NCI-H748 (cell line): ENCODE results near the gene ERC2.
"Not testable (repeated sequence)": the region's sequence is repeated elsewhere in the genome, so short reads cannot be mapped to it uniquely, and the experiment has no call there.

Source experiments
- DNase-seq: peaks from one replicate; lab custom pipeline; 2025; ENCODE audit not compliant: unreplicated experiment; lab: John Stamatoyannopoulos, UW

ERC2 gene

DNA sequence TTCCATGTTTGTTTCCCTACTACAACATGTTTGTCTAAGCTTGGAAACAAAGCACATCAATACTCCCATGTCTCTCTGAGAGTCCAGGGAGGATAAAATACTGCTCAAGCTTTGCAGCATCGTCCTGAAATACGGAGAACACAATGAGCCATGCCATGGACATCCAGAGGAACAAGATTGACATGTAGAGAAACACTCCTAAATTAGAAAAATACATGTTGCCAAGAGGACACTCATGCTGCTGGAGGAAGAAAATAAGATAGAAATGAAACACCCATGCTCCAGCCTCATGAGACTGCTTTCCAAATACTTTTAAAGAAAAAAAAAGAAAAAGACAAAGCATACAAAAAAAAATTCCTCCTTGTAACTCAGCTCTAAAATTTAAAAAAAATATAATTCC is 387.0 kb downstream of the ERC2 start:
- no peak for DNase-seq

DNA sequence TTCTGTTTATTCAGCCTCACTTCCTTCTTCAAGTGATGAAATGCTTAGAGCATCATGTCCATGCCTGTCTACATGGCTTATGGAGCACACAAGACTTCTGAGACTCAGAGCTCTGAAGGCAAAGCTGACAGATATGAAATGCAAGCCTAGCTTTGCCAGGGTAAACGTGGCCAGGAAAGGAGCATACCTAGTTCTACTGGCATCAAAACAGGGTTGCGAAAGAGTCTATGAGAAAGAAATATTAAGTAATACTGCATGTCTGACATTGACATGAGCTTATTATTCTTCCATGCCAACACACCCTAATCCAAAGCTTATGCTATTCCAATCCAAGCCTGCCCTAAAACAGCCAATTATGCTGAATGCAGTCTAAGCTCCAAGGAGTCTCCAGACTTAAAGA is 391.5 kb downstream of the ERC2 start:
- DNase-seq: no peak

DNA sequence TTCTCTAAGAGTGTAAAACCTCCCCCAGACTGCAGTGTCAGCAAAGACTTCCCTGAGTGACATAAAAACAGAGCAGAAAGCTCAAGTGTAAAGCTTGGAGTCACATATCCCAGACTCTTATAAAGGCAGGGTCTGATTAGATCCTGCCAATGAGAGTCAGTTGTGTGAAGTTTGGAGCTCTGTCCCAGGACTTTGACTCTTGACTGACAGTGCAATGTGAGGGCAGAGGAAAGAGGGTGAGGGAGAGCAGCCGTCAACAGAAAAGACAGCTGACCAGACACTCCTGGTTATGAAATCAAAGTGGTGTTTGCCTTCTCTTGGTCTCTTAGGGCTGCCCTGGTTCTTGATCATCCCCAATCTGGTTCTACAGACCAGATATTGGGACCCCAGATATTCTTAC is 393.2 kb downstream of the ERC2 start:
- DNase-seq: no peak

DNA sequence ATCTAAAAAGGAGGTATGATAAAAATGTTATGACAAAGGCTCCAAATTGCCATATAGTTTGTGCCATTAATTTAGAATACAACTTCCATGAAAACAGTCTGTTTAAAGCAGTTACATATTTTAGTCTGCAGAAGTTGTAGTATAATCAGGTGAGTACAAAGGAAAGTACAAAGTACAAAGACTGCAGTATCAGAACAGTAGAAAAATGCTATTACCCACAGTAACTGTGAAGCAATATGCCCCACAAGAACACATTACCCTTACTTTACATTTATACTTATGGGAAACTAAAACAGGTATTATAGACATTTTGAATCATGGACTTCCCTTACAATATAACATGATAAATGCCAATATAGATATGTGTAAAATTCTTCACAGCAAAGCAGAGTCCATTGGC is 398.5 kb downstream of the ERC2 start:
- no peak for DNase-seq

DNA sequence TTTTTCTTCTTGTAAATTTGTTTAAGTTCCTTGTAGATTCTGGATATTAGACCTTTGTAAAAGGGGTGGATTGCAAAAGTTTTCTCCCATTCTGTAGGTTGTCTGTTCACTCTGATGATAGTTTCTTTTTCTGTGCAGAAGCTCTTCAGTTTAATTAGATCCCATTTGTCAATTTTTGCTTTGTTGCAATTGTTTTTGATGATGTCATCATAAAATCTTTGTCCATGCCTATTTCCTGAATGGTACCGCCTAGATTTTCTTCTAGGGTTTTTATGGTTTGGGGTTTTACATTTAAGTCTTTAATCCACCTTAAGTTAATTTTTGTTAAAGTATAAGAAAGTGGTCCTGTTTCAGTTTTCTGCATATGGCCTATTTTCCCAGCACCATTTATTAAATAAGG is 401.9 kb downstream of the ERC2 start:
- DNase-seq: not testable (repeated sequence)

DNA sequence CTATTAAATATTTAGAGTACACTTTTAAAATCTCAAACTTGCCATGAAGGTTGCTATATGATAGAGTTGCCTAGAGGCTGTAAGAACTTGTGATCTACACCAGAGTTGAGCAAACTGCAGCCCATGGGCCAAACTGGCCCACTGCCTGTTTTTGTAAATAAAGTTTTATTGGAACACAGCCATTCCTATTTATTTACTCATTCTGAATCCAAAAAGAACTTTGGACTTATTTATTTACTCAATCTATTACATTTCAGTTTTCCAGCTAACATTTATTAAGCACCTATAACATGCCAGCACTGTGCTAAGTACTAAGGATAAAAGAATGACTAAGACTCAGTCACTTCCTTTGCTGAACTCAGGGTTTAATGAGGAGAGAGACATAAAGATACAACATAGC is 403.6 kb downstream of the ERC2 start:
- DNase-seq: no peak

DNA sequence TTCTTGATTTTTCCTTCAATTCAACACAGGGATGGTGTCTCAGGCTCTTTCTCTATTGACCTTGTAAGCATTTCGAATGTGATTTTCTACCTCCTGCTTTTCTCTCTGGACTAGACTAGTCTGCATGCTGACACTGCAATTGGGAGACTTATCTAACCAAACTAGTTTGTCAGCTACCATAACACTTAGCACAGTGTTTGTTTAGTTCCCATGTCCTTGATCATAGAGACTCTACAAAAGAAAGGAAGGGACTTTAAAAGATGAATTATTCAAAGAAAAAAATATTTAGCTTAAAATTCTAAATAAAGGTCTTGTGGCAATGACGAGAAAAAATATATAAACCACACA is 407.0 kb downstream of the ERC2 start:
- peak; percentile 12 for DNase-seq

DNA sequence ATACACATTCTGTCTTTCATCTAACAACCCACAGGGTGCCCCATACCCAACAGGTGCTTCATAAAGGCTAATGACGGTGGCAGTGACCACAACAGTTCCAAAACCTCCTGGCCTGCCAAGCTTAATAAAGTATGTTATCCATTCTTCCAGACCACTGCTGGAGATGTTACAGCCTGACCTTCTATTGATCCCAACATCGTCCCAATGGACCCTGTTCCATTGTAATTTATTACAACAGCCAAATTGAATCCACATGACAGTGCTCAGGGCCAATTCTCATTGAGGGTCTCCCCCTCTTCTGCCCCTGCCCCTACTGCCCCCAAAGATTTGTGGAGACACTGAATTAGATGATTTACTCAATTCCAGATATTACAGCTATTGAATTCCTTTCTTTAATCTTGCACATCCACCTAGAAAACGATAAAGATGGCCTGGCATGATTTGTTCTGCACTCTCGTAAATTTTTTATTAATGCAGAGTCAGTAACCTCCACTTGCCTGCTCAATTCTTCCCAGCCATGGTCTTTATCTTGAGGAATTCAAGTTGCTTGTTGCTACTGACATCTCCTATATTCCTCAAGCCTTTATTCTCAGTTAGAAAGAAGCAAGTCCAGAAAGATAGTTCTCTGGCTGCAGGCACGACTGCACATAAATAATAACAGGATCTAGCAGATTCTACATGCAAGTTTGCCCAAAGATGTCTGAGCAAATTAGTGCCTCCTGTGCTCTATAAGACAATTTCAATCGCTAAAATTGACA is 407.6 kb downstream of the ERC2 start:
- DNase-seq: no peak

DNA sequence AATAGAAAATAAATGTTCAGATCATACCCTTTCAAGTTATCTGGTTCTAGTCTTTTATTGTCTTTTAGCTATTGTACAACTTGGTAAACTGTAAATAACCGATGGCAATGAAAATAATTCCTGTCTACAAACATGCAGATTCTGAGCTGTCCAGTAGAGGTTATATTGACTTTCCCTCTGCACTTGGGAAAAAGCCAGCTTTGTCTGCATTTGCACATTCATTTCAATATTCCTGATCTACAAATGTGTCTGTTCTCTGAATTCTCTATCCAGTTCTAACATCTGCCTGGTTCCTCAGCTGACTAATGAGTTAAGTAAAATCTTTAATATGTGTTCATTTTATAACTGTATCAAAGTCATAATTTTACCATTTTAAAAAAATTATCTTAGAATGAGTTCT is 408.5 kb downstream of the ERC2 start:
- DNase-seq: peak; percentile 3

DNA sequence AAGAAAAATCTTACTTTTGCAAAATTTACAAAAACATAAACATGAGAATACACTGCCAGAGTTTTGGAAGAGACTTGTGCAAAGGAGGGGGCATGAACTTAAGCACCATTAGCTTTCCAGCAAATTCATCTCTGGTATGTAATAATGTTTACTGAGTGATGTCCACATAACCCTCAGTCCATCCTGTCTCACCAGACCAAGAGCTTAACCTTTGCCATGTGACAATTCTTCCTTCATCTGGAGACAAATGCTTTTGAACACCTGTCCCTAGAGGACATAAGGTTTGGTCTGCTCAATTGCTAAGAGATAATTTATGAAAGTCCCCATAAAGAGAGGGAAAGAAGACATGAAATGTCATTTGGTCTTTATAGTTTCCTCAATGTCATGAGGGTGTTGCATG is 412.3 kb downstream of the ERC2 start:
- no peak for DNase-seq

DNA sequence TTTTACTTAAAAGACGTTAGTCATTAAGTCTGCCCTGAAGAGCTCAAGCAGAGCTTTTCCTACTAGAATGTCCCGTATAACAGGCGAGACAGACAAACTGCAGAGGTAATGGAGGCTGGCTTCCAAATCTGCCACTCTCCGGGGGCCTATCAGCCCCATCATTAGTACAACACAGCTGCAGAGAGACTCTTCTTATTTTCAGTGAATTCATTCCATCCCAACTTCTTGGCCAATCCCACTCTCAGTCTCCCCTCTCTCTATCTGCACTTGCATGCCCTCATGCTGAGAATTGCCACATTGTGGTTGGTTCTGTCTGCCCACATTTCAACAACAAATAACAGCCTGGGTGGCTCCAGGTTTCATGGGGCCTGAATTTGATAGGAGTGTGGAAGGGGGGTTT is 412.7 kb downstream of the ERC2 start:
- DNase-seq: no peak

DNA sequence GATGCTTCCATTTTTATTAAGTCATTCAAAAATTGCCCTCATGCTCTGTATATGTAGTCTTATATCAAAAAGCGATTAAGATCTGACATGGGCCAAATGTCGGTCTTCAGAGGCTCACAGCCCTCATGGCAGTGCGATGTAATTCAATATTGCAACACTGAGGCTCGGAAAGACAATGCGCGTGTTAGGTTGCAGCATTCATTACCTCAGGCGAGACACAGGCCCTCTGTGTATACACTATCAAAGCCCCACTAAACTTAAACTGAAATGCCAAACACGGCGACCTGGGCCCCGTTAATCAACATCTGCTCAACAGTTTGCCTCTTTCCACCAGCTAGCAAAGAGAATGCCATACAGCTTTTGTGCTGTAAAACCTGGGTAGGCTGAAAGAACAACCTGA is 413.4 kb downstream of the ERC2 start:
- peak; percentile 39 for DNase-seq

DNA sequence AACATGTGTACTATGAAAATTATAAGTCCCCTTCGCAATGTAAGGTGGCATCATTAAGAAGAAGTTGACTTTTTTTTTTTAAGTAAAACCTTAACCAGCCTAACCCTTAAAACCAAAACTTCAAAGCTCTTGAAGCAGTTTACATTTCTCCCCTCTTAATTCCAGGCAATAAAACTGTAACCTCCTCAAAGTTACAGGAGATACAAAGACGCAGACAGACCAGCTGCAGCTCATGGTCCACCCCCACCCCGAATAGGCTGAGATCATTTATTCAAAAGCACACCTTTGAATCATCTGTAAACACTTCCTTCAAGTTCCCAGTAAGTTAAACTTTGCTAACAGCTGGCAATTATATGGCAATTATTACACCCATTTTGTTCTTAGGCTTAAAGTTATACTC is 414.5 kb downstream of the ERC2 start:
- DNase-seq: peak; percentile 38

DNA sequence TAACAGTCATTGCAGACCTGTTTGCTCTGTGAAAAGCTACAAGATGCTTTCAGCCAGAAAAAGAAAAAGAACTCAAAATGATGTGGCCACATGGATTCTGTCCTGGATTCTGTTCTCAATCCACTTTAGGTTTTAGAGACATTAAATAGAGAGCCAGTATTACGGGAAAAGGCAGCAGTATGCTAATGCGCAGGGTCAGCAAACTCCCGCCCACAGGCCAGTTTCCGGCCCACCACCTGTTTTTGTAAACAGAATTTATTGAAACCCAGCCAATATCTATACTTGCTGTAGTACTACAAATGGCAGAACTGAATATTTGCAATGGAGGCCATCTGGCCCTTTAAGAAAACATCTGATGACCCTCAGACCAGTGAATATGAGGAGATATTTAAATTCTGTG is 416.1 kb downstream of the ERC2 start:
- peak; percentile 79 for DNase-seq

DNA sequence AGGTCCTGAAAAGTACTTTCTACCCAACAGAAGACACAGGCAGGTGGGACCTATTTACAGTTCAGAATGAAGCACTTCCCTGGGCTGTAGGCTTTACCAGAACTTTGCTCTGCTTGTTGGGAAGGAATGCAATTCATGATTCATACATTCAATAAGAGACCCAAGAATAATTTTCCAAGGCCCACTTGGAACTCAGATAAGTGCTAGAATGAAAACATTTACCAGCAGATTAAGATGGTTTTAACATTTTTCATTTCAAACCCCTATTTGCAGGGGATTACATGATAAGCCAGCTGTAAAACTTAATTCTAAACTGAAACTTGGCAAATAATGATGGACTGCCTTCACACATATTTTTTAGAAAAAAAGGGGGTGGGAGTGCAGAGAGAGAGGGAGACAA is 417.2 kb downstream of the ERC2 start:
- DNase-seq: no peak

DNA sequence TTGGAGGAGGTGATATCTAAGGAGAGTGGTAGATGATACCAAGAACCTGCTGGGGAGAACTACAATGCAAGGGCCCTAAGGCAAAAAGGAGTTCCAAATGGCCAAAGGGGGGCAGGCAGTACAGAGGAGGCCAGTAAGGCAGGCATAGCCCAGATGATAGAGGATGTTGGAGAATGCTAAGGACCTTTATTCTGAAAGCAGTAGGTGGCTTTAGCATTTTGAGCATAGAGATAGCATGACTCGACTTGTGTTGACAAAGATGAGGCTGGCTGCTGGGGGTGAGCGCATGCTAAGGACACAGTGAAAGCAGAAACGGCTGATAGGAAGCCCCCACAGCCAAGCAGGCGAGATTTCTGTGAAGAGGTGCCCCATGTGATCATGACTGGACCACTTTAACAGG is 419.3 kb downstream of the ERC2 start:
- DNase-seq: no peak

DNA sequence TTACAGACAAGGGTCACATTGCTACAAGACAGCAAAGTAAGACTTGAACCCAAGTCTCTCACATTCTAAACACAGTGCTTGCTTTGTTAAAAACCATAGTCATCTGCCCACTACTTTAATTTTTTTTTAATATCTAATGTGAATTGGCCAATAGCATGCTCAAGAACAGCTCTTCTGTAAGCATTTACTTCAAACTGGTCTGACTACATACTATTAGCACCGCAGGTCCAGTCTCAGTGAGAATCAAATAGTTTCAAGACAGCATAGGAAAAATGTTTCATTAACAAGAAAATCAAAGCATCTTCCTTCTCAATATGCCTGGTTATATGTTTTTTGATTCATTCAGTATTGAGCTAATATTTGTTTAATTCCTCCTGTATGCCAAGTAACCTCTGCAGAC is 419.9 kb downstream of the ERC2 start:
- no peak for DNase-seq

DNA sequence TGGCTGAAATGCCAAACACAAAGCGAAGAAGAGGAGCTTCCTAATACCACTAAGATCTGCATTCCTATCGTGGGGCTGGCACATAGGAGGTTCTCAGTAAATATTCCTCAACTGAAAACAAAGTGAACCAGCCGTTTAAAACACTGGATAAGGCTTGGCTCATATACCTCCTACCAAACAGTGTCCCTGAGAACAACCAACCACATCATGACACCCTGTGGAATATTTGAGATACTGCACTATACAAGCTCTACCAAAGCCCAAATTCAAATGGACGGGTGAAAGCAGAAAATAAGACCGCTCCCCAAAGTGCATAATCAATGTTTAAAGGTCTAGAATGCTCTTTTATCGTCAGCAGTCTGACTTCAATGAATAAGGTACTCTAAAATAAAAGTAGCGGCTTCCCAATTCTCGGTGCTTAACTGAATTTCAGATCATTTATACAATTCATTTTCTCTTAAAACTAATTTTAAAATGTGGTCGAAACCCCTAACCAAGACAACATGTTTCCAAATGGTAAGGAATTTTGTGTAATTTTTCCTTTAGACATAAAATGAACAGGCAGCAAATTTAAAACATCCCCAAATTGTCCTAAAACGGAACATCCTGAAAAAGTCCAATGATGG is 425.8 kb downstream of the ERC2 start:
- DNase-seq: peak; percentile 61

DNA sequence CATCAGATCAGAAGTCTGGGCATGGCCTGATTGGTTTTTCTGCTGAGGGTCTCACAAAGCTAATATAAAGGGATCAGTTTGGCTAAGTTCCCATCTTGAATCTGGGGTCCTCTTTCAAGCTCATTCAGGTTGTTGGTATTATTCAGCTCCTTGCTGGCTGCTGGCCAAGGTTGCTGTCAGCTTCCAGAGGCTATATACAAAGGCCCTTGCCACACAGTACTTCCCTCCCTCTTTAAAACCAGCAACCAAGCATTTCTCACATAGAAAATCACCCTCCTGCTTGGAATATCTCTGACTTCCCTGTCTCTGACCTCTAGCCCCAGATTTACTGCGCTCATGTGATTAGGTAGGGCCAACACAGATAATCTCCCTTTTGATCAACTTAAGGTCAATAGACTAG is 442.9 kb downstream of the ERC2 start:
- peak; percentile 34 for DNase-seq

DNA sequence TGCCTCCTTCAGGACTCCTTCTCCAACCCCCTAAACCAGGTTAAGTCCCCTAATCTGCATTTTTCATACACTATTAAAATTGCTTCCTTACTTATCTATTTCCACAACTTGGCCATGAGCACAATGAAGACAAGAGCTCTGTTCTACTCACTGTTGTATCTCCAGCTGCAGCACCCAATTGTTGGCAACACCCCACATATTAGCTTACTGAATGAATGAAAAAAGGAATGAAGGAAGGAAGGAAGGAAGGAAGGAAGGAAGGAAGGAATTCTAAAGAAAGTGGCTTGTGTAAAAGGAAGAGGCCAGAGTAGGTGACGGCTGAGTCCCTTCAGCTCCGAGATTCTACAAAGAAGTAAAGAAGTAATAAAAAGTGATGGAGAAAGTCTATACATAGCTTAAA is 444.7 kb downstream of the ERC2 start:
- DNase-seq: no peak

DNA sequence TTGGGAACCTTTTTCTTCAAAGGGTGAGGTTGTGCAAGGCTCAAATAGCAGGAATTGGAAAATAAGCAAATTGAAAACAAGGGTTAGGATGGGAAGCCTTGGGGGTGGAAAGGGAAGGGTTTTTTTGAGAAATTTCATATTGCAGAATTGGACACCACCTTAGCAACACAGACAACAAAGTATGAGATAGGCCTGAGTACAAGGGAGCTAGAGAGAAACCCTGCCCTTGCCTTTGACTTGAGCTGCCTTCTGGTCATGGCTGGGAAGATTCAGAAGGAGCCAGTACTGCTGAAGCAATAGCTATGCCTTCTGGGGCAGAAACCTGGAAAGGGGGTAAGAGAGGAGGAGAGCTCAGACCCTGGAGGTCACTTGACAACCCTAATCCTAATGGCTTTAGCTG is 445.6 kb downstream of the ERC2 start:
- DNase-seq: no peak

DNA sequence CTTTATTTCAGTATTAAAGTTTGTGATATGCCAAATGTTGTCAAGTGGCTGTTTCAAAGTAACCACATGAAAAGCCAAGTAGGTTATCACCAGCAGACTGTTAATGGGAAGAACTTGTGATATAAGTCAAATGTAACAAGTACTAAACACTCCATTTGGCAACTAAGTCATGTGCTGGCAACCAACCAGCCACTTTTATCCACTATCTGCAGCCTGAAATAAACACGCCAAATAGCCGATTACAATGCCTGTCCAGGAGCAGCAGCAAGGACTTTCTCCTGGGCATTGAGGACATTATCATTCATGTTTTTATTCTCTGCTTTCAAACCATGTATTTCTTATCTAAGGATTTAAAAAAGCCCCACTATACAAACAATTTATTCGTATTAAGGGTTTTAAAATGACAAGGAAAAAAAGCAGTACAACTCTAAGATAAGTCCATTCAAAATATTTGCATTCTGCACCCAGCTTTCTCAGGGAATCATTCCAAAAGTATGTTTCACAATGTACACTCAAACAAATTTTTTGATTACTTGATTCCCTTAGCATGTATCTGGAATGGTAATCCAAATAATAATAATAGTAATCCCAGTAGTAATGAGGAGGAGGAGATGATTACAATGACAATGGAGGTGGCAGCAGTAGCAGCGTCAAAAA is 448.6 kb downstream of the ERC2 start:
- no peak for DNase-seq

DNA sequence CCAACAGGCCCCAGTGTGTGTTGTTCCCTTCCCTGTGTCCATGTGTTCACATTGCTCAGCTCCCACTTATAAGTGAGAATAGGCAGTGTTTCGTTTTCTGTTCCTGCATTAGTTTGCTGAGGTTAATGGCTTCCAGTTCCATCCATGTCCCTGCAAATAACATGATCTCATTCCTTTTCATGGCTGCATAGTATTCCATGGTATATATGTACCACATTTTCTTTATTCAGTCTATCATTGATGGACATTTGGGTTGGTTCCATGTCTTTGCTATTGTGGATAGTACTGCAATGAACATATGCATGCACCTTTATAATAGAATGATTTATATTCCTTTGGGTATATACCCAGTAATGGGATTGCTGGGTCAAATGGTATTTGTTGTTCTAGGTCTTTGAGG is 452.9 kb downstream of the ERC2 start:
- not testable (repeated sequence) for DNase-seq
